DOHH2 (cell line): ENCODE data around the gene WDFY4.

ENCODE experiments used
- H3F3A ChIP-seq: fragments of 200-600 bp; sonication (generic), shearing (Covaris generic); 2 replicates; pipeline ENCODE4 v1.6.0; 2016; ENCODE audit warnings: antibody characterized with exemption, mild to moderate bottlenecking; ENCODE audit not compliant: control insufficient read depth, insufficient read depth
- H3K27ac ChIP-seq: fragments of 200-600 bp; sonication (generic); 2 replicates; pipeline ENCODE4 v1.5.1; 2014; ENCODE audit warnings: low read depth, mild to moderate bottlenecking, low read length, moderate library complexity
- H3K27me3 ChIP-seq: fragments of 200-600 bp; sonication (generic); 2 replicates; pipeline ENCODE4 v1.6.1; 2014; ENCODE audit warnings: mild to moderate bottlenecking, low read length, mixed read lengths; ENCODE audit not compliant: control insufficient read depth
- H3K36me3 ChIP-seq: fragments of 200-600 bp; sonication (generic); 2 replicates; pipeline ENCODE4 v1.6.1; 2014; ENCODE audit warnings: mild to moderate bottlenecking, low read length, moderate library complexity, mixed read lengths; ENCODE audit not compliant: control insufficient read depth
- H3K4me1 ChIP-seq: fragments of 200-600 bp; sonication (generic); 2 replicates; pipeline ENCODE4 v1.6.1; 2014; ENCODE audit warnings: mild to moderate bottlenecking, low read length, mixed read lengths; ENCODE audit not compliant: control insufficient read depth
- H3K4me2 ChIP-seq: fragments of 200-600 bp; sonication (generic); 2 replicates; pipeline ENCODE4 v1.6.0; 2014; ENCODE audit warnings: mild to moderate bottlenecking, low read length, moderate library complexity
- H3K4me3 ChIP-seq: fragments of 200-600 bp; sonication (generic); 2 replicates; pipeline ENCODE4 v1.5.1; 2014; ENCODE audit warnings: mild to moderate bottlenecking, low read length, mixed read lengths
- H3K79me2 ChIP-seq: fragments of 200-600 bp; sonication (generic); 2 replicates; pipeline ENCODE4 v1.6.1; 2014; ENCODE audit warnings: mild to moderate bottlenecking, low read length, mixed read lengths; ENCODE audit not compliant: control insufficient read depth
- H3K9me2 ChIP-seq: fragments of 200-600 bp; sonication (generic); replicated peaks from 2 replicates; pipeline ENCODE4 v1.6.1; 2014; ENCODE audit warnings: mild to moderate bottlenecking, low read length, mixed read lengths; ENCODE audit not compliant: control insufficient read depth
- H3K9me3 ChIP-seq: fragments of 200-600 bp; sonication (generic); 2 replicates; pipeline ENCODE4 v1.6.1; 2014; ENCODE audit warnings: antibody characterized with exemption, low read length, mixed read lengths; ENCODE audit not compliant: control insufficient read depth, insufficient read depth
- H4K20me1 ChIP-seq: fragments of 200-600 bp; sonication (generic); 2 replicates; pipeline ENCODE4 v1.6.0; 2014; ENCODE audit warnings: low read depth, mild to moderate bottlenecking, antibody characterized with exemption, low read length, moderate library complexity; ENCODE audit not compliant: control insufficient read depth, insufficient read depth
- EZH2phosphoT487 ChIP-seq: fragments of 200-600 bp; sonication (generic); IDR thresholded peaks from 2 replicates; pipeline ENCODE4 v1.6.1; 2017; ENCODE audit warnings: borderline replicate concordance, mild to moderate bottlenecking, antibody characterized with exemption, low read length, moderate library complexity, mixed read lengths
- TF ChIP-seq, protein P1 (sequence below): fragments of 200-600 bp; sonication (generic); IDR thresholded peaks from one replicate; pipeline ENCODE4 v1.5.1; 2014; ENCODE audit warnings: antibody characterized with exemption, mild to moderate bottlenecking, low read depth, low read length; ENCODE audit not compliant: poor library complexity, severe bottlenecking

WDFY4 gene

DNA sequence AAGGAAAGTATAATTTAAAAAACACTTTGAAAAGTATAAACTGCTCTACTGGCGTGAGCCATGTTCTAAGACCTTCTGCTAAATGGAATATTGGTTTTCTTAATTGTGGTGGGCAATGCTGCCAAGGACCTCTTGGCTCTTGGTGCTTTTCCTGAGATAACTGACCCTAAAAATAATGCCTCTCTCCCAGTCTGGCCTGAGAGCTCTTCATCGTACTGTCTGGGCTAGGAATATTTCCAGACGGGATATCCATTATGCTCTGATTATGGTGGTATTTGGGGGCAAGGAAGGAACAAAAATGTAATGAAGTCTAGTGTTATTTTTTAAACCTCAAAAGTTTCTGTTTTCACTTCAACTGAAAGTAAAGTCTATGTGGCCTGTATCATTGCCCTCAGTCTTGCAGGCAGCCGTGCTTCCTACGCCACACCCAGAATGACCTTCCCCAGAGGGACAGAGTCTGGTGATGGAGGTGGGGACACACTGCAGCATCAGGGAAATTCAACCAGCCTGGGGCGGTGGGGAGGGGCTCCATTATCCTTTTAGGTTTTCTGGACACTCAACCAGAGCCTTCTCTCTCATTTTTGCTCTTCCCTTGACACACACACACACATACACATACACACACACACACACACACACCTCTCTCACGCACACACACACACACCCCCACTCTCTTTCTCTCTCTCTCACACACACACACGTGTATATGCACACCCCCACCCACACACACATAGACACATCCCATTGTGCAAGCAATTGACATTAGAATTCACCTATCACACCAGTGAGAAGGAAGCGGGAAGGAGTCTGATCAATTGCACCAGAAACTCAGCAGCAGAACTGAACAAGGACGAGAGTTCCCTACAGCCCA is 155.4 kb downstream of the WDFY4 start:
- Histone ChIP-seq H3K9me2 (no peaks in the 10 kb centered on the region), H3K79me2 (no peaks in the 10 kb centered on the region), H3K4me3 (no peak overlapping the region), H3K4me2 (no peak overlapping the region), H3K27me3 (no peaks in the 10 kb centered on the region), H3K9me3 (no peaks in the 10 kb centered on the region), H3K27ac (no peak overlapping the region), H3K36me3 (peaks cover 48% of the 10 kb centered on the region), H4K20me1 (no peaks in the 10 kb centered on the region), H3K4me1 (no peaks in the 10 kb centered on the region), H3F3A (no peaks in the 10 kb centered on the region)
- TF ChIP-seq, protein P1, sequence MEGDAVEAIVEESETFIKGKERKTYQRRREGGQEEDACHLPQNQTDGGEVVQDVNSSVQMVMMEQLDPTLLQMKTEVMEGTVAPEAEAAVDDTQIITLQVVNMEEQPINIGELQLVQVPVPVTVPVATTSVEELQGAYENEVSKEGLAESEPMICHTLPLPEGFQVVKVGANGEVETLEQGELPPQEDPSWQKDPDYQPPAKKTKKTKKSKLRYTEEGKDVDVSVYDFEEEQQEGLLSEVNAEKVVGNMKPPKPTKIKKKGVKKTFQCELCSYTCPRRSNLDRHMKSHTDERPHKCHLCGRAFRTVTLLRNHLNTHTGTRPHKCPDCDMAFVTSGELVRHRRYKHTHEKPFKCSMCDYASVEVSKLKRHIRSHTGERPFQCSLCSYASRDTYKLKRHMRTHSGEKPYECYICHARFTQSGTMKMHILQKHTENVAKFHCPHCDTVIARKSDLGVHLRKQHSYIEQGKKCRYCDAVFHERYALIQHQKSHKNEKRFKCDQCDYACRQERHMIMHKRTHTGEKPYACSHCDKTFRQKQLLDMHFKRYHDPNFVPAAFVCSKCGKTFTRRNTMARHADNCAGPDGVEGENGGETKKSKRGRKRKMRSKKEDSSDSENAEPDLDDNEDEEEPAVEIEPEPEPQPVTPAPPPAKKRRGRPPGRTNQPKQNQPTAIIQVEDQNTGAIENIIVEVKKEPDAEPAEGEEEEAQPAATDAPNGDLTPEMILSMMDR, result no peak
- no peak for TF ChIP-seq EZH2phosphoT487

DNA sequence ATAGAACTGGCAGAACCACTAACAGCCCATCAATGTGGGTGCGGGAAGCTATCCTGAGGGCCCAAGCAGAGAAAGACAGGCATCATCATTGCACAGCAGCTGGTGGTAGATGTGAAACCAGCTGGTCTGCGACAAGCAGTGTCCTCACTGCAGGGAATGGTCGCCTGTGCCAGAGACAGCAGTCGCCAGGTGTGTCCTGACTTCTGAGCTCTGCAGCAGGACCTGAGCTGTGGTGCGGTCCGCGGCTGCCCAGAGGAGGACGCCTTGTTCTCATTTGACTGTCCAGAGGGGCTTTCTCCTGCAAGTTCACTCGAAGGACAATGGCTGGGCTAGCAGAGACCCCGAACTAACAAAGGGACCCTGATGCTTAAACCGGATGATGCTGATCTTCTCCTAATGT is 157.6 kb downstream of the WDFY4 start:
- H3K4me3 ChIP-seq, result no peak overlapping the region
- no peaks in the 10 kb centered on the region for H3K27me3 ChIP-seq
- no peaks in the 10 kb centered on the region for H4K20me1 ChIP-seq
- H3K27ac ChIP-seq, result no peak overlapping the region
- no peak overlapping the region for H3K4me2 ChIP-seq
- H3K36me3 ChIP-seq, result peaks cover 33% of the 10 kb centered on the region
- H3K79me2 ChIP-seq, result no peaks in the 10 kb centered on the region
- TF ChIP-seq, protein P1, result no peak
- TF ChIP-seq EZH2phosphoT487, result no peak
- no peaks in the 10 kb centered on the region for H3K9me3 ChIP-seq
- H3K4me1 ChIP-seq, result no peaks in the 10 kb centered on the region
- H3F3A ChIP-seq, result no peaks in the 10 kb centered on the region
- no peaks in the 10 kb centered on the region for H3K9me2 ChIP-seq

DNA sequence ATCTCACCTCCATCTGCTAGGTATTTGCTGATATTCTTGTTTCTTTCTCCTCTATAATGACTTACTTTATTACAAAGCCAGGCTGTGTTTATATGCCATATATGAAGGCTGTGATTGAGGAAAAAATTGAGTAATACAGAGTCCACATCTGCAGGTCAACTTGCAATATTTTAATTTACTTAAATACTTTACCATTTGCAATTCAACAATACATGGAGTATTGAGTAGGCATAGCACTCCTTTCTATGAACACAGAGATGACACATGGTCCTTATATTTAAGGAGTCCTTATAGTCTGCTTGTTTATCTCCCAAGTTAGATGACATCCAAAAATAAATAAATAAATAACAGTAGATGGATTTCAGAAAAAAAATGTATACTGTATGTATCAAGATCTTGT is 158.5 kb downstream of the WDFY4 start:
- Histone ChIP-seq H3K36me3 (peaks cover 30% of the 10 kb centered on the region), H3K4me2 (no peak overlapping the region), H3F3A (no peaks in the 10 kb centered on the region), H3K79me2 (no peaks in the 10 kb centered on the region), H3K27me3 (no peaks in the 10 kb centered on the region), H3K27ac (no peak overlapping the region), H3K9me2 (no peaks in the 10 kb centered on the region), H4K20me1 (no peaks in the 10 kb centered on the region), H3K9me3 (no peaks in the 10 kb centered on the region), H3K4me1 (no peaks in the 10 kb centered on the region), H3K4me3 (no peak overlapping the region)
- TF ChIP-seq, protein P1, result no peak
- no peak for TF ChIP-seq EZH2phosphoT487
